GM12801 (cell line): Measurements from ENCODE around the gene CTNNBL1.

Experiments
- TF ChIP-seq, protein P1 (sequence below): IDR thresholded peaks from one replicate; pipeline ENCODE4 v1.5.1; 2011; ENCODE audit warnings: control low read depth; ENCODE audit not compliant: insufficient read length; ENCODE audit errors: extremely low read depth

The CTNNBL1 gene

DNA sequence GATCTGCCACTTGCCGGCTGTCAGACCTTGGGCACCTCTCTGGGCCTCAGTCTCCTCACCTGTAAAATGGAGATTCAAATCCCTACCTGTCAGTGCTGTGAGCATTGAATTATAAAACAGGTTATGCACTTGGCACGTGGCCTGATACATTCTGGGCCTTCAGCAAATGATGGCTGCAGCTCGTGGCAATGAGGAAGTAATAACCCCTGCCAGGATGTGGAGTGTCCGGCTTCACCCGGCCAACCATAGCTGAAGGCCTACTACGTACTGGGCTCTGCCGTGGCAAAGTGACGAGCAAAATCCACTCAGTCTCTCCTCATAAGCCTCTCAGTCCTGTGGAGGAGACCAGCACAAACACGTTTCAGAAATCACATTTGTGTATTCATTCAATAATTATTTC, 198.2 kb downstream of the CTNNBL1 start:
- TF ChIP-seq, protein P1, sequence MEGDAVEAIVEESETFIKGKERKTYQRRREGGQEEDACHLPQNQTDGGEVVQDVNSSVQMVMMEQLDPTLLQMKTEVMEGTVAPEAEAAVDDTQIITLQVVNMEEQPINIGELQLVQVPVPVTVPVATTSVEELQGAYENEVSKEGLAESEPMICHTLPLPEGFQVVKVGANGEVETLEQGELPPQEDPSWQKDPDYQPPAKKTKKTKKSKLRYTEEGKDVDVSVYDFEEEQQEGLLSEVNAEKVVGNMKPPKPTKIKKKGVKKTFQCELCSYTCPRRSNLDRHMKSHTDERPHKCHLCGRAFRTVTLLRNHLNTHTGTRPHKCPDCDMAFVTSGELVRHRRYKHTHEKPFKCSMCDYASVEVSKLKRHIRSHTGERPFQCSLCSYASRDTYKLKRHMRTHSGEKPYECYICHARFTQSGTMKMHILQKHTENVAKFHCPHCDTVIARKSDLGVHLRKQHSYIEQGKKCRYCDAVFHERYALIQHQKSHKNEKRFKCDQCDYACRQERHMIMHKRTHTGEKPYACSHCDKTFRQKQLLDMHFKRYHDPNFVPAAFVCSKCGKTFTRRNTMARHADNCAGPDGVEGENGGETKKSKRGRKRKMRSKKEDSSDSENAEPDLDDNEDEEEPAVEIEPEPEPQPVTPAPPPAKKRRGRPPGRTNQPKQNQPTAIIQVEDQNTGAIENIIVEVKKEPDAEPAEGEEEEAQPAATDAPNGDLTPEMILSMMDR = no peak

DNA sequence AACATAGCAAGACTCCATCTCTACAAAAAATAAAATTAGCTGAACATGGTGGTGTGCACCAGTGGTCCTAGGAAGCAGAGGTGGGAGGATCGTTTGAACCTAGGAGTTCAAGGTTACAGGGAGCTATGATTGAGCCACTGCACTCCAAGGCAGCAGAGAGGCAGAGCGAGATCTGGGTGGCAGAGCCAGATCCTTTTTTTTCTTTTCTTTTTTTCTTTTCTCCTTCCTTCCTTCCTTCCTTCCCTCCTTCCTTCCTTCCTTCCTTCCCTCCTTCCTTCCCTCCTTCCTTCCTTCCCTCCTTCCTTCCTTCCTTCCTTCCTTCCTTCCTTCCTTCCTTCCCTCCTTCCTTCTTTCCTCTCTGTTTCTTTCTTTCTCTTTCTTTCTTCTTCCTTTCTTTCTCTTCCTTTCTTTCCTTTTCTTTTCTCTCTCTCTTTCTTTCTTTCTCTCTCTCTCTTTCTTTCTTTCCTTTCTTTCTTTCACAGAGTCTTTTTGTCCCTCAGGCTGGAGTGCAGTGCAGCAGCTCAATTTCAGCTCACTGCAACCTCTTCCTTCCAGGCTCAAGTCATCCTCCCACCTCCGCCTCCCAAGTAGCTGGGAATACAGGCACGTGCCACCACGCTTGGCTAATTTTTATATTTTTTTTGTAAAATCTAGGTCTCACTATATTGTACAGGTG, 199.9 kb downstream of the CTNNBL1 start:
- TF ChIP-seq, protein P1 = no peak

DNA sequence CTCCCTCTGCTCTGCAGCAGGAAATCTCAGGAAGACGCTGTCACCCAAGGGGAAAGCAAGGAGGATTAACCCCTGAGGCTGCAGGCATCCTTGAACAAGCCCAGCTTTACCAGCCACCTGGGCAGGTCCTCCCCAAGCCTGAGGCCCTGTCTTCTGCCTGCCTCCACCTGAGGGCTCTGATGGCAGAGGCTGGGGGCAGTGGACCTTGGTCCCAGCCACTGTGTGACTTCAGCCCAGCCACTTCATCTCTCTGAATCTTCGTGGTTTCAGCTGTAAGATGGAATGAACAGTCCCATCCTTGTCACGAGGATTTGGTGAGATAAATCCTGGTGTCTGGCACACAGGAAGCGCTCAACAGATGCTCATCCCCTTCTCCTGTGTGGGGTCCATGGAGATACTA, 200.6 kb downstream of the CTNNBL1 start:
- TF ChIP-seq, protein P1 = no peak

DNA sequence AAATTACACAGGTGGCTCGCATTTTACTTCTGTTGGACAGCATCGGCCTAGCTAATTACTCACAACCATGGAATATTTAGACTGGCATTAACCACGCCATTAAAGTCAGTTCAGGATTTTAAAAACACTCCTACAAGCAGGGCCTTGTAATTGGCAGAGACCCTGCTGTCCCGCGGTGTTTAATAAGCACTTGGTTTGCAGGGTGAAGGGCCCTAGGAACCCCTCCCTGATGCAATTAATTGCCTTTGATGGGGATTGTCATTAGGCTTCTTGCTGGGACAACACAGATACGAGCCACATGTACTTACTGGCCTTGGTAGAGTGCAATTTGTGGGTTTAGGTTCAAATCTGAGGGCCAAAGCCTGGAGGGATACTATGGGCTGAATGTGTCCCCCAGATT, 201.3 kb downstream of the CTNNBL1 start:
- TF ChIP-seq, protein P1 = no peak

DNA sequence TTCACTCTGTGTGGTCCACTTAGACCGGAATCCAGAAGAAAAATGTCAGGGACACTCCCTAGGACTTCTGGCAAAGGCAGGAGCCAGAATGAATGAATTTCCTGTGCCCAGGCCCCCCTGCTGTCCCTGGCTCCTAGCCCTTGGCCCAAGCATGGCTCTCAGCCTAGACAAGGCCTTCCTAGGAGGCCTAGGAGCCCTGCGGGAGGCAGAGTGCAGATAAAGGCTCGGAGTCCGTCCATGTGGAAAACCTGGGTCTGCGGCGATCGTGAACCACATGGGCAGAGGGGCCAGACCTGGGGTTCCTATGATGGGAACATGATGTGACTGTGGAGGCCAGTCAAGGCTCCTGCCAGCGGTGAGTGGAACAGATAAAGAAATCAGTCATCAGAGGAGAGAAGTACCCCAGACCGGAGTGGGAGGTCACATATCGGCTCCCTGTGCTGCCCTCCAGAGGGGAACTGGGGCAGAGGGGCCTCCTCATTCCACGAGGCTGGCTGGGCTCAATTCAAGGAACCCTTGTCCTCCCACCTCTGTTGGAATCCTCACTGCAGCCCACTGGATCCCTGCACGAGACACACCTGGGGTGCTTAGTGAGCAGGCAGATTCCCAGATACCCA, 203.2 kb downstream of the CTNNBL1 start:
- TF ChIP-seq, protein P1 = no peak

DNA sequence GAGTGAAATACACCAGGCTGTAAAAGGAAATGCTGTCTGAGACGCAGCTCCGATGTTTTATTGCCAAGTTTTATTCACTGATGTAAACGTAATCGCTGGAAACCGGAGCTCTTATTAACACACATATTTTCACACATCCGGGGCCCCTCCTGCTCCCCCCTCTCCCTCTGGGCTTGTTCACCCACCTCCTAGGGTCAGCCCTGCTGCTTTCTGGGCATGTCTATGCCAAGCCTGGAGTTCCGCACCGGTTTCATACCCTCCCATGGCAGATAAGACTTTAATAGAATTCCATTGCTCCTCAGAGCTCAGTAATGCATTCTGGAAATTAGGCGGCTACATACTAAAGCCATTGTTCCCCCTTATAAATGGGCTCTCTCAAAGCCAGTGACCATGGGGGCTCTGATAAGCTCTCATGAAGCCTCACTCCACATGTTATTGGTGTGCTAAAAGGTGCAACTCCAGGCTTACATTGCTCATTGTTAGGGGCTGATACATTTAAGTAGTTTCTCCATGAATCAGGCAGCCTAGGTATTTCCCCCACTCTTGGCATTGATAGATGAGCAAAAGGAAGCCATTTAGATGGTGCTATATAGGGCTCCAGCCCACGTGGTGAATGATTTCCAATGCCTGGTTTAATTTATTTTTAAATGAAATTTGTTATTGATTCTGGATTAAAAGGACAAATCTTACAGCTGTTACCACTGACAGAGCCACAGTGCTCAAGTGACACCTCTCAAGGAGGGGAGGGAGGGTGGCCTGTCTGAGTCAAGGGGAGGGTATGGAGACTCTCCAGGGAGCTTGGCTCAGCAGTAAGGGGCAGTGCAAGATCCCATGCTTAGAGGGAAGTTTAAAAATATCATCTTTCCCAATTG, 204.6 kb downstream of the CTNNBL1 start:
- TF ChIP-seq, protein P1 = no peak
